ENCODE data around the gene MYBPC2.

The MYBPC2 gene

DNA sequence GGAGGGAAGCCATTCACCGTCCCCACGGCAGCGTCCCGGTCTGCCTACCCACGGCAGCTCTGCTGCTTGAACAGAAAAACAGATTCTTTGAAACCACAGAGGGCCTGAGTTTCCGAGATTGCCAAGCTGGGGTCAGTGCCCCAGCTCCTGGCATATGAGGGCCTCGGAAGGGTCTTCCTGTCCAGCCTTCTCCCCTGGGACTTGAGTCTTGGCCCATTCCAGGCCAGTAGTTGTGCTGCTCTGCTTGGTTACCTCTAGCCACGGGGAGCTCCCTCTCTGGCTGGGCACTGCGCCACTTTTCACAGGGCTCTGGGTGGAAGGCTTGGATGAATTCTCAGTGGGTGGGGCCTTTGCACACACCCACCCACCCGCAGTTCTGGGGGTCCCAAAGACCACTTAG, 22.6 kb upstream of the MYBPC2 start:
- no peaks in the 10 kb centered on the region for H3K27me3 ChIP-seq (ENCODE audit: control insufficient read depth, insufficient read depth, low read length, poor library complexity, severe bottlenecking)
- no peak overlapping the region for H3K4me3 ChIP-seq (ENCODE audit: insufficient read depth, low read depth, low read length)
- no peaks in the 10 kb centered on the region for H3K4me1 ChIP-seq (ENCODE audit: control insufficient read depth, insufficient read depth, low read length)
- peaks cover 24% of the 10 kb centered on the region for H3K36me3 ChIP-seq (ENCODE audit: control insufficient read depth, insufficient read depth, low read length)
- no peak overlapping the region for H3K27ac ChIP-seq (ENCODE audit: insufficient read depth, low read depth, low read length, poor library complexity, severe bottlenecking)
- H3K9me3 ChIP-seq (ENCODE audit: control insufficient read depth, low read length): no peaks in the 10 kb centered on the region
- 96 to 97% methylated on average over 10 of the region's 10 CpGs for WGBS, 2 experiments

DNA sequence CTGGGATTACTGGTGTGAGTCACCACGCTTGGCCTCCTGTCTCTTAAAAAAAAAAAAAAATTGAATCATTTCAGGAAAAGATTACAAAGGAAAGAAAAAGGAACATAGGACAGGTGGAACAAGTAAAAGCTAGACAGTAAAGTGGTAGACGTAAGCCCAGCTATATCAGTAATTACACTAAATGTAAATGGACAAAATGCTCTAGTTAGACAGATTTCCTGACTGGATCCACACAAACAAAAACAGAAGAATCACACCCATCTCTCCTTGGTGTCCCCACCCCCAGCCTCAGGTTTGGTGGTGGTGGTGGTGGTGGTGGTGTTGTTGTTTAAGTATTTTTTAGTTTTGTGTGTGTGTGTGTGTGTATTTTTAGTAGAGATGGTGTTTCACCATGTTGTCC, 20.3 kb upstream of the MYBPC2 start:
- Histone ChIP-seq H3K4me1 (ENCODE audit: control insufficient read depth, insufficient read depth, low read length) (no peaks in the 10 kb centered on the region), H3K27ac (ENCODE audit: insufficient read depth, low read depth, low read length, poor library complexity, severe bottlenecking) (no peak overlapping the region), H3K9me3 (ENCODE audit: control insufficient read depth, low read length) (no peaks in the 10 kb centered on the region), H3K27me3 (ENCODE audit: control insufficient read depth, insufficient read depth, low read length, poor library complexity, severe bottlenecking) (no peaks in the 10 kb centered on the region), H3K4me3 (ENCODE audit: insufficient read depth, low read depth, low read length) (no peak overlapping the region), H3K36me3 (ENCODE audit: control insufficient read depth, insufficient read depth, low read length) (peaks cover 11% of the 10 kb centered on the region)
- 90 to 94% methylated on average over 2 of the region's 2 CpGs for WGBS, 2 experiments

DNA sequence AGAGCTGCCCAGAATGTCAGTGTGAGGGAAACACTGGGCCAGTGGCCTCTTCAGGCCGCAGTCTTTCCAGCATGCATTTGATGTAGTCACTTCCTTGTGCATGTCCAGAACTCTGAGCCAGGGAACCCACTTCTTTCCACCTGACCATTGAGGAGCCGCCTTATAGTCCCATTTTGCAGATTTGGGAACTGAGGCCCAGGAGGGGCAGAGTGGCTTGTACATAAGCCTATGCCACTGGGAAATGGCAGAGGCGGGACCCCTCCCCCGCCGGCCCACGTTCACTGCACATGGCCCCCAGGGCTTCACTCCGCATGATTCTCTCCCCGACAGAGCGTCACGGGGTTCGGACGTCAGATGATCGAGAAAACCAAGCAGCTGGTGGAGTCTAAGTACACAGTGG, 19.6 kb upstream of the MYBPC2 start:
- Histone ChIP-seq H3K27ac (ENCODE audit: insufficient read depth, low read depth, low read length, poor library complexity, severe bottlenecking) (no peak overlapping the region), H3K9me3 (ENCODE audit: control insufficient read depth, low read length) (no peaks in the 10 kb centered on the region), H3K36me3 (ENCODE audit: control insufficient read depth, insufficient read depth, low read length) (peaks cover 11% of the 10 kb centered on the region), H3K4me1 (ENCODE audit: control insufficient read depth, insufficient read depth, low read length) (peaks cover under 1% of the 10 kb centered on the region), H3K27me3 (ENCODE audit: control insufficient read depth, insufficient read depth, low read length, poor library complexity, severe bottlenecking) (peaks cover 3% of the 10 kb centered on the region), H3K4me3 (ENCODE audit: insufficient read depth, low read depth, low read length) (no peak overlapping the region)
- 92 to 94% methylated on average over 13 of the region's 13 CpGs for WGBS, 2 experiments

DNA sequence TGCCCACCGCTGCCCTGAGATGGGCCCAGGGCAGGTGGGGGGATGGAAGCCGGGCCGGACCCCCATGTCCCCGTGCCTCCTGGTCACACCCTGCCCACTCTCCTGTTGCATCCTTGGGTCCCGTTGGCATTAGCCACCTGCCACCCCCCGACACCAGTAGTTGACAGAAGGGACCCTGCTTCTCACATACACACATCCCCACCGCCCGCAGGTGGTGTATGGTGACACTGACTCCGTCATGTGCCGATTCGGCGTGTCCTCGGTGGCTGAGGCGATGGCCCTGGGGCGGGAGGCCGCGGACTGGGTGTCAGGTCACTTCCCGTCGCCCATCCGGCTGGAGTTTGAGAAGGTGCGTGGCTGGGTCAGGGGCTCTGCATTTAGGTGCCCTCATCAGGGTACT, 19.2 kb upstream of the MYBPC2 start:
- H3K36me3 ChIP-seq (ENCODE audit: control insufficient read depth, insufficient read depth, low read length): peaks cover 11% of the 10 kb centered on the region
- 96% methylated on average over 21 of the region's 21 CpGs for WGBS, 2 experiments

DNA sequence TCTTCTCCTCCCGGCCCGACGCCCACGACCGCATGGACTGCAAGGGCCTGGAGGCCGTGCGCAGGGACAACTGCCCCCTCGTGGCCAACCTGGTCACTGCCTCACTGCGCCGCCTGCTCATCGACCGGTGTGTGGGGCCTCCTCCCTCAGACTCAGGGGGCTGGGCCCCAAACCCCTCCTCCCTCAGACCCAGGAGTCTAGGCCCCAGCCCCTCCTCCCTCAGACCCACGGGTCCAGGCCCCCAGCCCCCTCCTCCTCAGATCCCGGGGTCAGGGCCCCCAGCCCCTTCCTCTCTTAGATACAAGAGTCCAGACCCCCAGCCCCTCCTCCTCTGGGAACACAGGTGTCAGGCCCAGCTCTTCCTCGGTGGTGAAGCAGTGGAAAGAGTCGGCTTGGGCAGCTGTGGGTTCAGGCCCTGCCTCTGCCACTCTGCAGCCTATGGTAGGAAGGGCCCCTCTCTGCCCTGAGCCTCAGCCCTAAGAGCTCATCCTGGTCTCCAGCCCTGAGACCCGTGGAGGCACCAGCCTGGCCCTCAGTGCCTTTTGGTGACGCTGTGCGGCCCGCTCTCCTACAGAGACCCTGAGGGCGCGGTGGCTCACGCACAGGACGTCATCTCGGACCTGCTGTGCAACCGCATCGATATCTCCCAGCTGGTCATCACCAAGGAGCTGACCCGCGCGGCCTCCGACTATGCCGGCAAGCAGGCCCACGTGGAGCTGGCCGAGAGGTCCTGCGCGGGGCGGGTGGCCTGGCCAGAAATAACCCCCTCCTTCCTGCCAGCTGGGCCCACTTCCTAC, 17.6 kb upstream of the MYBPC2 start:
- WGBS, 2 experiments: 64 to 65% methylated on average over 37 of the region's 37 CpGs

More for the DNA sequence above, 19.2 kb upstream of the MYBPC2 start:
- Histone ChIP-seq H3K27ac (ENCODE audit: insufficient read depth, low read depth, low read length, poor library complexity, severe bottlenecking) (no peak overlapping the region), H3K4me1 (ENCODE audit: control insufficient read depth, insufficient read depth, low read length) (peaks cover 5% of the 10 kb centered on the region), H3K27me3 (ENCODE audit: control insufficient read depth, insufficient read depth, low read length, poor library complexity, severe bottlenecking) (peaks cover 7% of the 10 kb centered on the region), H3K4me3 (ENCODE audit: insufficient read depth, low read depth, low read length) (no peak overlapping the region), H3K9me3 (ENCODE audit: control insufficient read depth, low read length) (no peaks in the 10 kb centered on the region)

DNA sequence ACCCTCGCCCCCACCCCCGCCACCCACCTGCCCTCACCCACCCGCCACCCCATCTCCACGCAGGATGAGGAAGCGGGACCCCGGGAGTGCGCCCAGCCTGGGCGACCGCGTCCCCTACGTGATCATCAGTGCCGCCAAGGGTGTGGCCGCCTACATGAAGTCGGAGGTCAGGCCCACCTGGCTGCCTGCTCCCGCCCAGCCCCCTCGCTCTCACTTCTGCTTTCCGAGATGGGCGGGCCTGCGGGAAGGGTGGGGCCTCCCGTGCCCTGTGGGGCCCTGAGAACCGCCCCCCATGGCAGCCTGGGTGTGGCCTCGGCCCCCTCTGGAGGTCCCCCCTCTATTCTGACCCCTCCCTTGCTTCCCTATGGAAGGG, 17.0 kb upstream of the MYBPC2 start:
- Histone ChIP-seq H3K9me3 (ENCODE audit: control insufficient read depth, low read length) (no peaks in the 10 kb centered on the region), H3K36me3 (ENCODE audit: control insufficient read depth, insufficient read depth, low read length) (peaks cover 4% of the 10 kb centered on the region), H3K27ac (ENCODE audit: insufficient read depth, low read depth, low read length, poor library complexity, severe bottlenecking) (no peak overlapping the region), H3K4me1 (ENCODE audit: control insufficient read depth, insufficient read depth, low read length) (peaks cover 9% of the 10 kb centered on the region), H3K4me3 (ENCODE audit: insufficient read depth, low read depth, low read length) (no peak overlapping the region), H3K27me3 (ENCODE audit: control insufficient read depth, insufficient read depth, low read length, poor library complexity, severe bottlenecking) (peaks cover 28% of the 10 kb centered on the region)
- WGBS, 2 experiments: 93% methylated on average over 20 to 22 of the region's 22 CpGs

More for the DNA sequence above, 17.6 kb upstream of the MYBPC2 start:
- H3K27ac ChIP-seq (ENCODE audit: insufficient read depth, low read depth, low read length, poor library complexity, severe bottlenecking): no peak overlapping the region
- H3K27me3 ChIP-seq (ENCODE audit: control insufficient read depth, insufficient read depth, low read length, poor library complexity, severe bottlenecking): peaks cover 22% of the 10 kb centered on the region
- H3K4me3 ChIP-seq (ENCODE audit: insufficient read depth, low read depth, low read length): no peak overlapping the region
- H3K36me3 ChIP-seq (ENCODE audit: control insufficient read depth, insufficient read depth, low read length): peaks cover 7% of the 10 kb centered on the region
- H3K4me1 ChIP-seq (ENCODE audit: control insufficient read depth, insufficient read depth, low read length): peaks cover 9% of the 10 kb centered on the region
- H3K9me3 ChIP-seq (ENCODE audit: control insufficient read depth, low read length): no peaks in the 10 kb centered on the region

DNA sequence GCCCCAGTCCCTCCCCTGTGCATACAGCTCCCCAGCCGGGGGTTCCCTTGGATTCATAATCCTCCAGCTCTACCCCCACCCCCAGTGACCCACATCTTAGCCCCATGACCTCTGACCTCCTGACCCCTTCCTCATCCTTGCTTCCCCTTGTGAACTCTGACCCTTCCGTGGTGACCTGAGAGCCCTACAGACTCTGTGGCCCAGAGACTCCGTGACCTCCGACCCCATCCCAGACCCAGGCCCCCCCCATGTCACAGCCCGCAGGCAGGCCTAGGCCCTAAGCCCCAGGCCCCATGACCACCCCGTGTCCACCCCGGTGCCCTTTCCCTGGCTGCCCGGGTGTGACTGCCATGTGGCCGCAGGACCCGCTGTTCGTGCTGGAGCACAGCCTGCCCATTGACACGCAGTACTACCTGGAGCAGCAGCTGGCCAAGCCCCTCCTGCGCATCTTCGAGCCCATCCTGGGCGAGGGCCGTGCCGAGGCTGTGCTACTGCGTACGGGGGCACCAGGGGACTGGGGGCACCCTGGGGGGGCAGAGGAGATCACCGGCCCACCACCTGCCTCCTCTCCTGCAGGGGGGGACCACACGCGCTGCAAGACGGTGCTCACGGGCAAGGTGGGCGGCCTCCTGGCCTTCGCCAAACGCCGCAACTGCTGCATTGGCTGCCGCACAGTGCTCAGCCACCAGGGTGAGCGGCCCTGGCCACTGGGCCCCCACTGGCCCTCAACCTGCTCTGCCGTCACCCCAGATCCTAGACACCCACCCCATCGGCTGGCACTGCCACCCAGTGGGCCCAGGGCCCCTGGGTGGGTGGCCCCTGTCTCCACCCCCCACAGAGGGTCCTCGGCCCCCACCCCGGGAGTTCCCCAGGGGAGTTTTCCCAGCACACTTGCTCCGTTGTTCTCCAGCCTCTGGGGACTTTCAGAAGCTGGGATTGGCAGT, 16.4 kb upstream of the MYBPC2 start:
- H3K36me3 ChIP-seq (ENCODE audit: control insufficient read depth, insufficient read depth, low read length): peaks cover 4% of the 10 kb centered on the region
- no peaks in the 10 kb centered on the region for H3K9me3 ChIP-seq (ENCODE audit: control insufficient read depth, low read length)
- no peak overlapping the region for H3K27ac ChIP-seq (ENCODE audit: insufficient read depth, low read depth, low read length, poor library complexity, severe bottlenecking)
- H3K27me3 ChIP-seq (ENCODE audit: control insufficient read depth, insufficient read depth, low read length, poor library complexity, severe bottlenecking): peaks cover 28% of the 10 kb centered on the region
- H3K4me1 ChIP-seq (ENCODE audit: control insufficient read depth, insufficient read depth, low read length): peaks cover 9% of the 10 kb centered on the region
- WGBS, 2 experiments: 94% methylated on average over 35 of the region's 35 CpGs
- H3K4me3 ChIP-seq (ENCODE audit: insufficient read depth, low read depth, low read length): no peak overlapping the region

DNA sequence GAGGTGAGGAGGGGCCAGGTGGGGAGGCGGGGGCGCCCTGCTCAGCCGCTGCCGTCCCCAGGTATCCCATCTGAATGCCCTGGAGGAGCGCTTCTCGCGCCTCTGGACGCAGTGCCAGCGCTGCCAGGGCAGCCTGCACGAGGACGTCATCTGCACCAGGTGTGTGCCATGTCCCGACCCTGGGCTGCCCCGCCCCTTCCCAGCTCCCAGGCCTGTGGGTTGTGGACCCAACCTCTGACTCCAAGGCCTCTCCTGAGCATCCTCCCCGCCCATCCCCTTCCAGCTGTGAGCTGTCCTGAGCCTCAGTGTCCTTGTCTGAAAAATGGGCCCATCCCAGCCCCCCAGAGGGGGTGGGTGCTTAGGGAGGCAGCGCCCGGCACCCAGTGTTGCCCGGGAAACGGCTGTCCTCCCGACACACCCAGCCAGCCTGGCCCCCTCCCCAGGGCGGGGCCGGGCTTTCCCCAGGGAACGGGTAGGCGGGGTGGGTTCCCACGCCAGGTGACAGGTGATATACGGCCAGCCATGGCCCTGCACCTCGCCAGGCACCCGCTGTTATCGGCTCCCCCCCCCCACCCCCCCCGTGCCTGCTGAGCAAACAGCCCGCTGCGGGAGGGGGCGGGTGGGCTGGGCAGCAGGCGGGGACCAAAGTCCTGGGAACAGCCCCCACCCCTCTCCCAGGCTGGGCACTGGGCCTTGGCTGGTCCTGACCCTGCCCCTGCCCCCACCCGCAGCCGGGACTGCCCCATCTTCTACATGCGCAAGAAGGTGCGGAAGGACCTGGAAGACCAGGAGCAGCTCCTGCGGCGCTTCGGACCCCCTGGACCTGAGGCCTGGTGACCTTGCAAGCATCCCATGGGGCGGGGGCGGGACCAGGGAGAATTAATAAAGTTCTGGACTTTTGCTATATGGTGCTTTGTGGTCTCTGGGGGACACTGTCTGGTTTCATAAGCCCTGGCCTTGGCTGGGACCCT, 15.3 kb upstream of the MYBPC2 start:
- WGBS, 2 experiments: 84 to 88% methylated on average over 40 to 41 of the region's 42 CpGs
- Histone ChIP-seq H3K9me3 (ENCODE audit: control insufficient read depth, low read length) (no peaks in the 10 kb centered on the region), H3K4me1 (ENCODE audit: control insufficient read depth, insufficient read depth, low read length) (peaks cover 9% of the 10 kb centered on the region), H3K27me3 (ENCODE audit: control insufficient read depth, insufficient read depth, low read length, poor library complexity, severe bottlenecking) (peaks cover 28% of the 10 kb centered on the region), H3K4me3 (ENCODE audit: insufficient read depth, low read depth, low read length) (no peak overlapping the region), H3K36me3 (ENCODE audit: control insufficient read depth, insufficient read depth, low read length) (peaks cover 1% of the 10 kb centered on the region), H3K27ac (ENCODE audit: insufficient read depth, low read depth, low read length, poor library complexity, severe bottlenecking) (no peak overlapping the region)

DNA sequence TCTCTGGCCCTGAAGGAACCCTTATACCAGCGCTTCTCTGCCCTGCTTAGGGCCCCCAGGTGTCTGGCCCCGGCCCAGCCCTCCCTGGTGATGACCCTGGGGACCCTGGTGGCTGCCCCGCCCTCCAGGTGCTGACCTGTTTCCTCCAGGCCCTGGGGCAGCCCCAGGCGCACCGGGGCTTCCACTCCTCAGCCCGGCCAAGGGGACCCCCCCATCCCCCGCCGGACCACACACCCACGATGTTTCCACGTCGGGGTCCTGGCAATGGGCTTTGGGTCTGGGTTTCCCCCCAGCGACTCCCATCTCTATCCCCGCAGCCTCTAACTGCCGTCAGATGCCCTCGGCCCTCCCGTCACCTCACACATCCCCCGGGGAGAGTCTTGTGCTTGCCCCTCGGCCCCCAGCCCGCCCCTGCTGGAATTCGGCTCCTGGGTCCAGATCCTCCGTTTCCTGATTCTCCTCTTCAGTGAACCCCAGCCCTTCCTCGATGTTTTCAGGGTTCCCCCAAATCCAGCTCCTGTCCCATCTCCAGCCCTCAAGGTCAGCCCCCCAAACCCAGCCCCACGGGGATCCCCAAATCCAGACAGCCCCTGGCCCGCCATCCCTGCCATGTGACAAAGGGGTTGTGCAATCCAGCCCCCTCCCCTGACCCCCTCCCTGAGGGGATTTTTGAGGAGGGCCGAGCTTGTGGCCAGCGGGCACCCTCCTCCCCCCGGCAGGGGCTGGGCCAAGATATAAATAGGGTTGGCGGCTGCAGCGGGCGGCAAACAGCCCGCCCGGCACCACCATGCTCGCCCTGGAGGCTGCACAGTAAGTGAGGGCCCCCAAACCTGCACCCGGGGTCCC, 14.3 kb upstream of the MYBPC2 start, which contains the start of gene SPIB:
Gene SPIB, plus strand, starts transcription at position 763 of the 846 bp plus-strand sequence. Its CDS starts 25 bp downstream, at position 788.
- H3K27ac ChIP-seq (ENCODE audit: insufficient read depth, low read depth, low read length, poor library complexity, severe bottlenecking): no peak within 1 kb of the TSS
- H3K36me3 ChIP-seq (ENCODE audit: control insufficient read depth, insufficient read depth, low read length): no peaks in the 10 kb centered on the region
- H3K27me3 ChIP-seq (ENCODE audit: control insufficient read depth, insufficient read depth, low read length, poor library complexity, severe bottlenecking): peaks cover 28% of the 10 kb centered on the region
- H3K4me1 ChIP-seq (ENCODE audit: control insufficient read depth, insufficient read depth, low read length): peaks cover 9% of the 10 kb centered on the region
- H3K9me3 ChIP-seq (ENCODE audit: control insufficient read depth, low read length): no peaks in the 10 kb centered on the region
- no peak within 1 kb of the TSS for H3K4me3 ChIP-seq (ENCODE audit: insufficient read depth, low read depth, low read length)
- 25 to 27% methylated on average over 33 to 34 of the region's 34 CpGs for WGBS, 2 experiments
